K562 treated with DMSO at 1 percent for 12 hours (cell line): ENCODE results near the gene PLCB3. TPM values are rescaled to one million over a fixed set of nuclear protein-coding genes. Genes with fewer than 3 reads are reported as not detected.

Experiments used
- total RNA-seq: library from RNA; unstranded; fragments of 300-600 nt; gene quantifications from 2 replicates; pipeline ENCODE4 v1.2.3, GENCODE V29; 2022; ENCODE audit not compliant: insufficient read depth

PLCB3 gene
- total RNA-seq, 1 experiment from 2014 or later, result 31.1 TPM

DNA sequence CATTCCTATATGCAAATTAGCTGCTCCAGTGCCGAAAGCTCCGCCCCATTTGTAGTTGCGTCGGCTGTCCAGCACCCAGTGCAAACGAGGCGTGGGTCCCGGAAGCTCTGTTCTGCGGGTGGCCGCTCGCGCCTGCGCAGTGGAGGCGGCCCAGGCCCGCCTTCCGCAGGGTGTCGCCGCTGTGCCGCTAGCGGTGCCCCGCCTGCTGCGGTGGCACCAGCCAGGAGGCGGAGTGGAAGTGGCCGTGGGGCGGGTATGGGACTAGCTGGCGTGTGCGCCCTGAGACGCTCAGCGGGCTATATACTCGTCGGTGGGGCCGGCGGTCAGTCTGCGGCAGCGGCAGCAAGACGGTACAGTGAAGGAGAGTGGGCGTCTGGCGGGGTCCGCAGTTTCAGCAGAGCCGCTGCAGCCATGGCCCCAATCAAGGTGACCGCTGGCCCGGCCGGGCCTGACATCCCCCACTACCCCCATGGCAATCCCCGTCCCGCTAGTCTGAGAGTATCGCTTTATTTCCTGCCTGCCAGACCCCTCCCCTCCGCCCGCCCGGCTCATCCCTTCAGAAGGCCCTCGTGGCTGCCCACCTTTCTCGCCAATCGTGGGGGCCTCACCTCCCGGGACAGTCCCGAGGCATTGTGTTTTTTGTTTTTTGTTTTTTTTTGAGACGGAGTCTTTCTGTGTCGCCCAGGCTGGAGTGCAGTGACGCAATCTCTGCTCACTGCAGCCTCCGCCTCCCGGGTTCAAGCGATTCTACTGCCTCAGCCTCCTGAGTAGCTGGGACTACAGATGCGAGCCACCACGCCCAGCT lies 66.8 kb downstream of the PLCB3 start, which contains the start of gene PRDX5:
Gene PRDX5 (plus strand): TSS at position 161 of the 805 bp plus-strand sequence. CDS start 95 bp downstream, at position 256.

Other genes starting within 250 kb of the PLCB3 start
- 0.68 TPM in 1 of 2 replicates, not detected in the other for gene FLRT1, start 215.6 kb upstream of the PLCB3 start, total RNA-seq
- 69.0 and 104 TPM in 2 replicates for gene MACROD1, start 85.4 kb upstream of the PLCB3 start, total RNA-seq
- 202 and 282 TPM in 2 replicates for gene STIP1, start 65.4 kb upstream of the PLCB3 start, total RNA-seq
- 98.9 and 99.4 TPM in 2 replicates for gene FERMT3, start 44.8 kb upstream of the PLCB3 start, total RNA-seq
- 41.7 and 48.9 TPM in 2 replicates for gene TRPT1, start 25.3 kb upstream of the PLCB3 start, total RNA-seq
- 79.4 and 98.5 TPM in 2 replicates for gene NUDT22, start 25.3 kb upstream of the PLCB3 start, total RNA-seq
- 71.7 and 73.1 TPM in 2 replicates for gene DNAJC4, start 21.0 kb upstream of the PLCB3 start, total RNA-seq
- gene VEGFB, start 16.9 kb upstream of the PLCB3 start, total RNA-seq, result 103 and 104 TPM in 2 replicates
- gene FKBP2, start 10.4 kb upstream of the PLCB3 start, total RNA-seq, result 113 and 130 TPM in 2 replicates
- 105 and 156 TPM in 2 replicates for gene PPP1R14B, start 4.6 kb upstream of the PLCB3 start, total RNA-seq
- 83.9 and 138 TPM in 2 replicates for gene BAD, start 33.1 kb downstream of the PLCB3 start, total RNA-seq
- 49.0 and 56.6 TPM in 2 replicates for gene GPR137, start 34.3 kb downstream of the PLCB3 start, total RNA-seq
- not detected in 2 replicates for gene KCNK4, start 39.8 kb downstream of the PLCB3 start, total RNA-seq
- 1.8 and 2.0 TPM in 2 replicates for gene CATSPERZ, start 48.8 kb downstream of the PLCB3 start, total RNA-seq
- gene ESRRA, start 54.0 kb downstream of the PLCB3 start, total RNA-seq, result 72.4 and 81.7 TPM in 2 replicates
- gene TRMT112, start 66.0 kb downstream of the PLCB3 start, total RNA-seq, result 306 and 450 TPM in 2 replicates
- 404 and 652 TPM in 2 replicates for gene PRDX5, start 66.6 kb downstream of the PLCB3 start, total RNA-seq
- 12.0 and 20.3 TPM in 2 replicates for gene CCDC88B, start 88.7 kb downstream of the PLCB3 start, total RNA-seq
- 24.0 and 26.5 TPM in 2 replicates for gene RPS6KA4, start 107.6 kb downstream of the PLCB3 start, total RNA-seq